DMS 273 (cell line): ENCODE measurements around the gene ABCA9.

Experiments used
- DNase-seq: peaks from one replicate; lab custom pipeline; 2025; ENCODE audit not compliant: unreplicated experiment; lab: John Stamatoyannopoulos, UW

Gene ABCA9

GRCh38 chr17:69066482-69066881 is 5.8 kb upstream of the ABCA9 start:
- no peak for DNase-seq

- no peak for DNase-seq
Measured at GRCh38 chr17:69065113-69065512, 4.4 kb upstream of the ABCA9 start.

DNA sequence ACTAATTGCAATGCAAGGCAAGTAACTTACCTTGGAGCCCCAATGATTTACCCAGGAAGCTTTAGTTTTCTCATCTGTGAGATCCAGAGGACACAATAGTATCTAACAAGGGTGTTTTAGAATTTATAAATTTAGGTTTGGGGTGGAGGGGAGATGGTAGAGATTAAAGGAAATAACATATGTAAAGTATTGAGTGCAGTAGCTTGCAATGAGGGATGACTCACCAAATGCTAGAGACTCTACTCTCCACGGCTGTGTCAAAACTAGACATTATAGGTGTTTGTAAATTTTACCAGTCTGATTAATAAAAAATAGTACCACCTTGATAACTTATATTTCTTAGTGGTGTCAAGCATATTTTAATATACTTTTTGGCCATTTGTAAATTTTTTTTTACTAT is 3.7 kb upstream of the ABCA9 start:
- no peak for DNase-seq

- no peak for DNase-seq
Measured at GRCh38 chr17:69064001-69064400, 3.3 kb upstream of the ABCA9 start.

DNA sequence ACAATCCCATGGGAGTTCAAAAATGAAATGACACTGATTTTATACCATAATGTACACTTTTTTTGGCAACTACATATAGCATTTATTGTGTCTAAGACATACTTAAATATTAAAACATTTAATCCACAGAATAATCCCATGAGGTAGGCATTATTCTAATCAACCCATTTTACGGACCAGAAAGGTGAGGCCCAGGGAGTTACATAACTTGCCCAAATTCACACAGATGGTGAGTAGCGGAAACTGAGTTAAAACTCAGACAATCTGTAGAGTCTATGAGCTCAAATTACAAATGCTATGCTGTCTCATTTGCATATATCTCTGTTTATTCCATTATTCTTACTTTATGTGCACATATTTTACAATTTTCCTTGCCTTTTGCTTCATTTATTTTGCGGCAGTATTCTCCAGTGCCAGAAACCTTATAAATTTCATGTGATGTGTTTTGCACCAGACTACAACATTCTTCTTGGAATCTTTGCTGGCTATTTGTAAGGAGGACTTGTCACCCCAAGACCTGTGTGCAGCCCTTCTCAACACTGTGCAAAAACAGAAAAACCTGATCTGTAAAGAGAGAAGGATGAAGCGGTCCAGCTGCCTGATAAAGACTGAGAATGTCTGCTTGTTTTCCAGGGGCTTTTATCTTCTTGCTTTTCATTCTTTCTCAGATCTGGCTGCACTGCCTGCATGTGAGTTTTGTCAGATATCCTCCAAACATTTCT is 2.3 kb upstream of the ABCA9 start:
- DNase-seq, result peak; percentile 6

DNA sequence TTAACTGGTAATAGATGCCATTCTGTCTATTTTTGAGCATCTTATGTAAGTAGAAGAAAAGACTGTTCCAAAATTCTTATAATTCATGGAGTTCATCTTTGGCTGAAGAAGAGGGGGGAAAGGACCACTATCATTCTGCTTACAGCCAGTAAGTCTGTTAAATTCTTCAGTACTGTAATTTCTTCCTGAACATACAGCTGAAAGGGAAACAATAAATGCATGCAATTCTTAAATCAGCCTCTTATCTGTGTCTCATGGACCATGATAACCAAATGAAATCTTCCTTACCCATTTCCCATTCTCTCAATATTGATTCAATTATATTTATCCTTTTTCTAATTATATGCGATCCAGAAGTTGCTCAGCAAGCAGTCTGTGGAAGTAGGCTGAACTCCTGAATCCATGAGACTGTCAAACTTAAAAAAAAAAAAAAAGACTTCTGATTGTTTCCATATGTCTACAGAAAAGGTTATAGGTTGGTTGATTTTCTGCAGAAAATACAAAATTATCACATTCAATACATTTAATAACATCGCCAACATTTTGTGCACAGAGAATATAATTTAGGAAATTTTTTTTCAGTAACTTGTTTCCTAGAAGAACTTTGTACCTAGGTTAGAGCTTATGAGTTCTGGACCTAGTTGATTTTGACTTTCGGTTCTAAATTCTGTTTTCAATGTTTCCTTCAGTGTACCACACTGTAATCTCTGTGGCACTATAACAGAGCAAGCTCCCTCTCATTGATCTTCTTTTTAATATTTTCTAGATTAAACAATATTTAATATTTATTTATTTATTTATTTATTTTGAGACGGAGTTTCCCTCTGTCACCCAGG is 1.2 kb upstream of the ABCA9 start:
- no peak for DNase-seq

- no peak for DNase-seq
Measured at GRCh38 chr17:69059458-69060175, 1.1 kb downstream of the ABCA9 start.

DNA sequence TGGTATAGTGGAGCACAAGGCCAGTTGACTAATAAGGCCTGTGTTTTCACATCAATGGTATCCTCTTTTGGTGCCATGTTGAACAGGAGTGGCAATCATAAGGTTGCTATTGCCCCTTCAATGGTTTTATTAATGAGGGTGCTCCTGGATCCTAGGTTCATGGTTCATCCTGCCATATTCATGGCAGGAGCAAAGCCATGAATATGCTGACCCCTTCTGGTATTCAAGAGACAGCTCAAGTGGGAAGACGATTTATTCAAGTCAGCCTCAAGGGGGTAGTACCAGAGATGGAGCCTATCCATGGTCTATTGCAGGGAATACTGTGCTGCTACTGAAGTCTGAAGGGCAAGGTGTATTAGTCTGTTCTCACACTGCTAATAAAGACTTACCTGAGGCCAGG is 2.6 kb downstream of the ABCA9 start:
- peak; percentile 34 for DNase-seq

GRCh38 chr17:69057280-69057679 is 3.4 kb downstream of the ABCA9 start:
- no peak for DNase-seq

- no peak for DNase-seq
Measured at GRCh38 chr17:69056179-69056823, 4.4 kb downstream of the ABCA9 start.

DNA sequence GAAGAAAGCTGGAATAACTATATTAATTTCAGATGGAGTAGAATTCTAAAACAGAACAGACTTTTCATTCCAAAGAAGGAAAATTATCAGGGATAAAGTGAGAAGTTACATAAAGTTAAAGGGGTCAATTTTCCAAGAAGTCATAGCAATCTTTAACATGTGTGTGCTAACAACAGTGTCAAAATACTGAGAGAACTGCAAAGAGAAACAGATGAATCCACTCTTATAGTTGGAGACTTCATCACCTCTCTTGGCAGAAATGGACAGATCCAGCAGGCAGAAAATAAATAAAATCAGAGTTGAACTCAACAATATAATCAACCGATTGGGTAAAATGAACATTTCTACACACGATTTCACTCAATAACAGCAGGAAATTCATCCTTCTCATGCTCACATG is 5.4 kb downstream of the ABCA9 start:
- no peak for DNase-seq

DNA sequence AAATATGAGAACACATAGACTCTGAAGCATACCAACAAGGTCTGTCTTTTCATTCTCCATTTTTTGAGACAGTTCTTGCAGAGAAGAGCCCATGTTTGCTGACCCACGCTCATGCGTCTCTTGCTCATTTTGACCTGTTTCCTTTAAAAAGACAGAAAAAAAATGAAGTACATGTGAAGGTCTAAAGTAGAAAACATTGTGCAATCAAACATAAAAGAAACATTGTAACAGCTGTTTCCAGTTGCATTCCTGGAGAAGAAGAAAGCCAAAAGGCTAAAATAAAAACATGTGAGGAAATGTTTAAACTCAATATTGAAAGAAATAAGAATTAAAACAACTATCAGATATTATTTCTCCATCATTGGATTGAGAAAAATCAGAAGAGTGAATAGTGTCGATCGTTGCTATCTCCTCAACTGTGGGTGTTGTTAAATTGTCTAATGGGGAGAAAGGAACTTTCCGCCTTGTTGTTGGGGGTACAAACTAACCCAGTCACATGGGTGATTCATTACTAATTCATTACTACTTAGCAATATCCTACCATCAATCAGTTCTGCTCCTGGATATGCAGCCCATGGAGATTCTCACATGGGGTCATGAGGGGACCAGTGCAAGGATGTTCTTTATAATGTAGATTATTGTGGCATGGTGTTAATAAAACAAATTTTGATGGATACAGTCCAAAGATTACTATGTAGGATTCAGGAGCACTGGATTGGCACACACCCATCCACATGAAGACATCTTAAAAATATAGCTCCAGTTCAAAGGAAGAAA is 9.5 kb downstream of the ABCA9 start:
- no peak for DNase-seq

DNA sequence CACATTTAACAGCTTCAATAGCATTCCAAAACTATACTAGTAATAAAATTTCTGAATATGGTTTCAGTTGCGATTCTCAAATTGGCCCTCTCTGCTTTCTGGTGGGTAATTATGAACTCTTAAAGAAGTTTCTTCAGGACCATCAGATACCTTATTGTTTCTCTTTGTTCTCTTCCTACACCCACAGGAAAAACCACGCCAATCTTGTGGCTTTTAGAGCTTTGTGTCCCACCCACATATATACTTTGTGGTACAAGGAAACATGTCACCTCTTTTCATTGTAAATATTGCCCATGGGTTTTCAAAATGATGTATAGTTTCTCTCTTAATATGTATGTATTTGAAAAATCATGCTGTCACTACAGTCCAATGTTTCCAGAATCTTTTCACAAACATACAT is 12.1 kb downstream of the ABCA9 start:
- no peak for DNase-seq

DNA sequence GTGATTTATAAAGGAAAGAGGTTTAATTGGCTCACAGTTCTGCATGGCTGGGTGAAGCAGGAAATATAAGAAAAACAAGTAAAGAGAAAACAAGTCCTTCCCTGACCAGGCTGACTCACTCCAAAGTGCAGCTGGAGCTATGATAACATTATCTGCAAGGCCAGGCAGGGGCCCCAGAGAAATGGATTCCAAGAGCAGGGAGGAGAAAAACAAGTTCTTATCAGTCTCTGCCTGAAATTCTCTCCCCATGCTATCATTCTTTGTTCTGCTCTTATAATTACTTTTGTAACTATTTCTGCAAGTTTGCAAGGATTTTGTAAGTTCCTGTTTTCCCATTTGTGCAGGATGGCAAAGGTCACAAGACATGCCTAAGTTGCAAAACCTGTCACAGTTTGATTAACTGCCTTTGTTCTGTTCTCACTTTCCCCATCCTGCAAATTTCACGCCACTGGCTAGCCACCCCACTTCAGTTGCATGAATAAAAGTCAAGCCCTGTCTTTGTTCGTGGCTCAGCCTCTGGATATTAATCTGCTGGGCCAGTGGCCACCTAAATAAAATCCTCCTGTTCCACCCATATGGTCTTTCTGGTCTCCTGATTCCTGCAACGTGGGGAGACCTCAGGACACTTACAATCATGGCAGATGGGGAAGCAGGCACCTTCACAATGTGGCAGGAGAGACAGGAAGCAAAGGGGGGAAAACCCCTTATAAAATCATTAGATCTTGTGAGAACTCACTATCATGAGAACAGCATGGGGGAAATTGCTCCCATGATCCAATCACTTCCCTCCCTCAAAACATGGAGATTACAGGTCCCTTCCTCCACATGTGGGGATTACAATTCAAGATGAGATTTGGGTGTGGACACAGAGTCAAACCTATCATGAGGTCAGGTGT is 13.1 kb downstream of the ABCA9 start:
- no peak for DNase-seq

- no peak for DNase-seq
Measured at GRCh38 chr17:69046121-69046807, 14.5 kb downstream of the ABCA9 start.

DNA sequence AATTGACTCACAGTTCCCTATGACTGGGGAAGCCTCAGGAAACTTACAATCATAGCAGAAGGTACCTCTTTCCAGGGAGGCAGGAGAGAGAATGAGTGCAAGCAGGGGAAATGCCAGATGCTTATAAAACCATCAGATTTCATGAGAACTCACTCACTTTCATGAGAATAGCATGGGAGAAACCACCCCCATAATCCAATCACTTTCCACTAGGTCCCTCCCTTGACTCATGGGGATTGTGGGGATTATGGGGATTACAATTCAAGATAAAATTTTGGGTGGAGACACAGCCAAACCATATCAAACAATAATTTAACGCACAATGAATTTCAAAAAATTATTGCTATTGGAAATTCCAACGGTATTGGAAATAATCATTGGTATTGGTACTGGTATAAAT is 15.1 kb downstream of the ABCA9 start:
- no peak for DNase-seq

DNA sequence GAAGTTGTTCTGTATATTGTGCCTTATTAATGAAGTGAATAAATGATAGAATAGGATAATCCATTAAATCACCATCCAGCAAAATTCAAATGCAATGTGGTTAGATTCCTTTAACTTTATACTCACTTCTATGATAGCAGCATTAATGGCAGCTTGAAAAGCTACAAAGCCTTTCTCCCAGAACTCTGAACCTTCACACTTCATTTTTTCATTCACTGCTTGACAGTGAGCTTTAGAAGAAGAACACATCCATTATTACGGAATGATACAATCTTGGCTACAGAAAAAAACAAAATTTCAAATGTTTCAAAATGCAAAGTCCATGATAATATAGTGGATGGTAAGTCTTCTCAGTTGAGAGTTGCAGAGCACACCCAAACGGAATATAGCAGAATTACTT is 16.4 kb downstream of the ABCA9 start:
- no peak for DNase-seq

DNA sequence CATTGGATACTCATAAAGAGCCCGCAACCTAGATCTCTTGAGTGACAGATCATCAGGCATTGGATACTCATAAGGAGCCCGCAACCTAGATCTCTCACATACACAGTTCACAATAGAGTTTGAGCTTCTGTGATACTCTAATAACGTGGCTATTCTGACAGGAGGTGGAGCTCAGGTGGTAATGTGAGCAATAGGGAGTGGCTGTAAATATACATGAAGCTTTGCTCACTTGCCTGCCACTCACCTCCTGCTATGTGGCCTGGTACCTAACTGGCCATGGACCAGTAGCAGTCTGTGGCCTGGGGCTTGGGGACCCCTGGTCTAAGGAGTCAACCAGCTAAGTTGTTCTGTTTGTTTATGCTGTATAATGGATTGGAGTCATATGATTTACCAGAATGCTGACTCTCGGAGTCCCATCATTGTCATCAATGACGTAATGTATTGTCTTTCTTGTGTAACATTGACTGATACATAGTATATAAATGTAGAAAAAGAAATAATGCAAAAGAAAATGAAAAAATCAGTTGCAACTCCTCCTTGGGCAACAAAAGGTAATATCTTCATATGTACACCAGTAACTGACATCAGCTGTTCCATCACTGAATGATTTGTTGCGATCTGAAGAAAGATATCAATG is 17.5 kb downstream of the ABCA9 start:
- no peak for DNase-seq

GRCh38 chr17:69042308-69042707 is 18.4 kb downstream of the ABCA9 start:
- no peak for DNase-seq
